Stimulated activated CD4-positive, alpha-beta T cell treated with anti-CD3 and anti-CD28 coated beads, Interleukin-12 subunit alpha, Interleukin-12 subunit beta, amount 100 ng/mL, for 48 hours (primary cell): ENCODE results near the gene FADD.
A peak's percentile ranks its signal among the peaks of the same experiment; 100 is the strongest.
"Not testable (repeated sequence)": the region's sequence is repeated elsewhere in the genome, so short reads cannot be mapped to it uniquely, and the experiment has no call there.

Source experiments
- DNase-seq, 3 donors: peaks; one replicate each; pipeline ENCODE4 v3.0.0-alpha.2; 2020; ENCODE audit warnings: low read depth in 2 of 3, low spot score in 1 of 3

Gene FADD

DNA sequence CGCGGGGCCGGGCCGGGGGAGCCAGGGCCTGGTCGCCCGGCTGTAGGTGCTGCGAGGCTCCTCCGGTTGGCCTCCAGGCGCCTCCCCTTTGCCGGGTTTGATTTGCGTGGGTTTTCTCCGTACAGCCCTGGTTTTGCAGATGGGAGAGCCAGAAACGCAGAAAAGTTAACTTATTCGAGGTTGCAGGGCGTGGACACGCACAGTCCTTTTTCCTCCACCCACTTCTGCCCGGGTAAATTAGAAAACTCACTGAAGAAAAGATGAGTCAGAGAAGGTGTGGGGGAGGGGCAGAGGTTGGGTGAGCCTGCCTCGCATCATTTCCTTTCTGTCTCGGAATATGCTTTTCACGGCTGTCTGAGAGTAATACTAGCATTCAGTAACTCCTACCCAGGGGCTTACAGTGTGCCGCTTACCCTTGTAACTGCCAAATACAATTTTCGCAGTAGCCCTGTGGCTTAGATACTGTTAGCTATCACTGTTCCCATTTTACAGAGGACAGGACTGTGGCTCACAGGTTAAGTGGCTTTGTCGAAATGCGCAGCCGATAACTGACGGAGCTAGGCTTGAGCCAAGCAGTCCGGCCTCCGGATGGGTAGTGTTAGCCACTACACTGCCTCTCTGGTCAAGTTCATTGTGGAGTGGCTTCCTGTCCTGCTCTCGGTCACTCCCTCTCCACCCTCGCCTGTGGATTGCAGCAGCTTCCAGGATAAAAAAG is 812 bp downstream of the FADD start:
- DNase-seq: peak; percentile 82 to 97 (median 86)

GRCh38 chr11:70204466-70204799 is 1.3 kb downstream of the FADD start:
- DNase-seq: no peak

DNA sequence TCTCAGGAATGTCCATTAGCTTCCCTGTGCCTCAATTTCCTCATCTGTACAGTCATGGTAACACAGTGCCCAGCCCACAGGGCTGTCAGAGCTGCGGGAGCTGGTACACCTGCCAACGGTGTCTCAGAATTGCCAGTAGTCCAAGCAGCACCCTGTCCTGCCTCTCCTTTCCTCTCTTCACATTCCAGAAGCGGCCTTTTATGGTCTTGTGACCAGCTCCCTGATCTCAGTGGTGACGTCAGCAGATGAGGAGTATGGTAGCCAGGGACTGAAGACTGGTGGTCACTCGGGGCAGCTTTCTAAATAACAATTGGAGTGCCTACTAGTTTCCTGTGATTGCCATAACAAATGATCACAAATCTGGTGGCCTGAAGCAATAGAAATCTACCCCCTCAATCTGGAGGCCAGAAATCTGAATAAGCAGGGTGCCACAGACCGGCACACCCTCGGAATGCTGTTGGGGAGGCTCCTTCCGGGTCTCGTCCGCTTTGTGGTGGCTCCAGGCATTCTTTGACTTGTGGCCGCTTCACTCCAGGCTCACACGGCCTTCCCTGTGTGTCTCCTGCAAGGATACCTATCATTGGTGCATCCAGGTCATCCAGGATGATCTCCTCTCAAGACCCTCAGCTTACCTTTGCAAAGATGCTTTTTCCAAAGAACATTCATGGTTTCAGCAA is 2.1 kb downstream of the FADD start:
- DNase-seq: no peak

GRCh38 chr11:70205766-70206165 is 2.7 kb downstream of the FADD start:
- DNase-seq: no peak

DNA sequence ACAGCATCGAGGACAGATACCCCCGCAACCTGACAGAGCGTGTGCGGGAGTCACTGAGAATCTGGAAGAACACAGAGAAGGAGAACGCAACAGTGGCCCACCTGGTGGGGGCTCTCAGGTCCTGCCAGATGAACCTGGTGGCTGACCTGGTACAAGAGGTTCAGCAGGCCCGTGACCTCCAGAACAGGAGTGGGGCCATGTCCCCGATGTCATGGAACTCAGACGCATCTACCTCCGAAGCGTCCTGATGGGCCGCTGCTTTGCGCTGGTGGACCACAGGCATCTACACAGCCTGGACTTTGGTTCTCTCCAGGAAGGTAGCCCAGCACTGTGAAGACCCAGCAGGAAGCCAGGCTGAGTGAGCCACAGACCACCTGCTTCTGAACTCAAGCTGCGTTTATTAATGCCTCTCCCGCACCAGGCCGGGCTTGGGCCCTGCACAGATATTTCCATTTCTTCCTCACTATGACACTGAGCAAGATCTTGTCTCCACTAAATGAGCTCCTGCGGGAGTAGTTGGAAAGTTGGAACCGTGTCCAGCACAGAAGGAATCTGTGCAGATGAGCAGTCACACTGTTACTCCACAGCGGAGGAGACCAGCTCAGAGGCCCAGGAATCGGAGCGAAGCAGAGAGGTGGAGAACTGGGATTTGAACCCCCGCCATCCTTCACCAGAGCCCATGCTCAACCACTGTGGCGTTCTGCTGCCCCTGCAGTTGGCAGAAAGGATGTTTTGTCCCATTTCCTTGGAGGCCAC is 3.3 kb downstream of the FADD start:
- DNase-seq: no peak

GRCh38 chr11:70206982-70207376 is 3.9 kb downstream of the FADD start:
- DNase-seq: no peak

GRCh38 chr11:70207531-70208131 is 4.5 kb downstream of the FADD start:
- DNase-seq: no peak

GRCh38 chr11:70209391-70209912 is 6.4 kb downstream of the FADD start:
- no peak for DNase-seq

GRCh38 chr11:70210051-70210501 is 7.0 kb downstream of the FADD start:
- no peak for DNase-seq

- no peak for DNase-seq
Measured at GRCh38 chr11:70210530-70210929, 7.4 kb downstream of the FADD start.

DNA sequence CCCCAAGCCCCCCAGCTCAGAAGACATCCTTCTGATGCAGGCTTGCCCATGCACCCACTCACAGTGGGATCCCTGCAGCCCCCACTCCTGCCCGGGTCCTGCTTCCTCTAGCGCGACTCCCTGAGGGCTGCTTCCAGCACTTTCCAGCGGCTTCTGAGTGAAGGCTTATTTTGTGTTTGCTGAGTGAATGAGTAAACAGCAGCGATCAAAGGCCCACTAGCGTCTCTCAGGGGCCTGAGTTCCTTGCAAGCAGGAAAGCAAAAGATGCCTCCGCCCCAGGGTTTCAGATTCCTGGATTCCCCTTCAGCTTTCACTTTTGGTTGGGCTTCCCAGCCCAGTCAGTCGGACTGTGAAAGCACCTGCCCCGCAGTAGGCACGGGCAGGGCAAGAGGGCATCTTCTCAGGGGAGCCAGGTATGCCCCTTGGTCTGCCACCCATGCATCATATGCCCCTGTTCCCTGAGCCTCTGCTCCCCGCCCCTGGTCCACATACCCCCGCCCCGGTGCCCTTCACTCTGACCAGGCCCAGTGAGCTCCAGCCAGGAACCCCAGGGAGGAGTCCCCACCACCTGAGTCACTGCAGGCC is 9.2 kb downstream of the FADD start:
- DNase-seq: no peak

- not testable (repeated sequence) for DNase-seq
Measured at GRCh38 chr11:70217388-70217787, 14.3 kb downstream of the FADD start.

DNA sequence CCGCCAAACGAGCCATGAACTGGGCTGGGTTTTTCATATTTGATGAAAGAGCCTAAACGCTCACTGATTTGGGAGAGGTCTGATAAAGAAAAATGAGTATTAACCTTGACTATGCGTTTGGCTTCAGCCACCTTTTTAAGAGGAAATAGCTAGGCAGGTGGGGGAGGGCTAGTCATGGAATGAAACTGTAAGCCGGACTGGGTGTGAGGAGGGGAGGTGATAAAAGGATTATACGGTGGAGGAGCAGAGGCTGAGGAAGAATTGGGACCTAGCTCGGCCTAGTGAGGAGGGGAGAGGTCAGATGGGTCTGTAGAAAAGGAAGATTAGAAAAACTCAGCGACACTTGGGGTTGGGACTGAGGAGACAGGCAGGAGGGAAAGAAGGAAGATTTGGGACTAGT is 15.0 kb downstream of the FADD start:
- DNase-seq: not testable (repeated sequence)

DNA sequence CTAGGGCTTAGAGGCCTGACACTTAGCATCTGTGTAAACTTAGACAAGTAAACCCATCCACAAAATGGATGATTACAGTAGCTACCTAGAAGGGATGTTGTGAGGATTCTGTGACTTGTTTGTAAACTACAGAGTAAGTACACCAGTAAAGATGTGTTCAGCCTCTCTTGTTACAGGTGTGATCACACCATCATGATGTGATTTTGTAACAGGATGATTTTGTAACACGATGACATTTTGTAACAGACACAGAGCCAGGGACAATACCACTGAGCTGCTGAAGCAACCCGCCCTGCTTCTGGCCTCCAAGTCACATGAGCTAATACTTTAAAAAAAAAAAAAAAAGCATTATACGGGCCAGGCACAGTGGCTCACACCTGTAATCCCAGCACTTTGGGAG is 17.0 kb downstream of the FADD start:
- no peak for DNase-seq

DNA sequence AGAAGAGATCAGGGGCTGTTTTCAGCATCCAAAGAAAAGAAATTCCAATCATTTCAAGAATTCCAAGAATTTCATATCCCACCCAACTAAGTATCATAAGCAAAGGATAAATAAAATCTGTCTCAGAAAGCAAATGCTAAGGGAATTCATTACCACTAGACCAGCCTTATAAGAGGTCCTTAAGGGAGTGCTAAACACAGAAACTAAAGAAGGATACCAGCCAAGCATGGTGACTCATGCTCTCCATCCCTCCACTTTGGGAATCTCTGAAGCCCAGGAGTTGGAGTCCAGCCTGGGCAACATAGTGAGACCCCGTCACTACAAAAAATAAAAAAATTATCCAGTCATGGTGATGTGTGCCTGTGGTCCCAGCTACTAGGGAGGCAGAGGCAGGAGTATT is 17.8 kb downstream of the FADD start:
- DNase-seq: no peak

GRCh38 chr11:70225681-70226177 is 22.6 kb downstream of the FADD start:
- DNase-seq: no peak

DNA sequence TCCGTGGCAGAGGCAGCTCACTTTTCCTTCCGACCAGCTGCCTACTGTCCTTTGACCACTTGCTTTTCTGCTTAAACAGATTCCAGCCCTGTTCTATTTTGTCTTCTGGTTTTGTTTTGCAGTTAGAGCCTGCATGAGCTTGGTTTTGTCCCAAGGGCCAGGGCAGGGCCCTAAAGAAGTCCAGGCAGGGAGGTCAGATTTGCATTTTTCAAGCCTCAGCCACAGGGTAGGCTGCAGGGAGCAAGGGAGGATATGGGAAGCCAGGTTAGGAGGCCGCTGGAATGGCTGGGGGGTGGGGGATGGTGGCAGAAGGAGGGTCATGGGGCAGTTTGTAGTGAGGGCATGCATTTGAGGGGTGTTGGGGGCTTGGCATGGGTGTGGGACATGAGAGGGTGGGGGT is 23.1 kb downstream of the FADD start:
- DNase-seq: no peak

DNA sequence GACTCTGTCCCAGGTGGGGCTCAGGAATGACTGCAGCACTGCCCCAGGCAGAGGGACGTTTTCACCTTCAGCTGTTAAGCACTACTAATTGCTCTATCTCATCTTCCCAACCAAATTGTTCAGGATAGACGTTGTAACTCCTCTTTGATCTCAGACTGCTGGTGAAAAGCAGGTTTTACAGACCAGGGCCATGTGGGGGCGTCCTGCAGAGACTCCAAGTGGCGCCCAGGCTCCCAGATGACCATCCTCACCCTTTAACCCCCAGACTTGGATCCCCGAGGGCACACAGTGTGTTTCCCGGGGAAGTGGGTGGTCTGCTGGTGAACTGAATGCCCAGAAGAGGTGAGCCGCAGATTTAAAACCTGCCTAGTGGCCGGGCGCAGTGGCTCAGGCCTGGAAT is 23.9 kb downstream of the FADD start:
- no peak for DNase-seq

- DNase-seq: no peak
Measured at GRCh38 chr11:70229737-70230136, 26.6 kb downstream of the FADD start.

- no peak for DNase-seq
Measured at GRCh38 chr11:70230151-70230839, 27.2 kb downstream of the FADD start.
